HL-60 (cell line): ENCODE data around the gene TMTC2.

ENCODE experiments used
- GABPA ChIP-seq: IDR thresholded peaks from 2 replicates; pipeline ENCODE4 v1.6.1; 2012; ENCODE audit warnings: low read depth
- POLR2AphosphoS5 ChIP-seq: IDR thresholded peaks from 2 replicates; pipeline ENCODE4 v1.6.1; 2012; ENCODE audit warnings: low read depth
- REST ChIP-seq: IDR thresholded peaks from 2 replicates; pipeline ENCODE4 v1.6.1; 2012; ENCODE audit warnings: low read depth; ENCODE audit not compliant: insufficient replicate concordance
- SPI1 ChIP-seq: IDR thresholded peaks from 2 replicates; pipeline ENCODE4 v1.6.1; 2012; ENCODE audit warnings: low read depth, mild to moderate bottlenecking, borderline replicate concordance
- TF ChIP-seq, protein P1 (sequence below): IDR thresholded peaks from one replicate; pipeline ENCODE4 v1.5.1; 2011; ENCODE audit warnings: low read length, control low read depth, inconsistent platforms; ENCODE audit not compliant: insufficient read depth

- TF ChIP-seq, protein P1, sequence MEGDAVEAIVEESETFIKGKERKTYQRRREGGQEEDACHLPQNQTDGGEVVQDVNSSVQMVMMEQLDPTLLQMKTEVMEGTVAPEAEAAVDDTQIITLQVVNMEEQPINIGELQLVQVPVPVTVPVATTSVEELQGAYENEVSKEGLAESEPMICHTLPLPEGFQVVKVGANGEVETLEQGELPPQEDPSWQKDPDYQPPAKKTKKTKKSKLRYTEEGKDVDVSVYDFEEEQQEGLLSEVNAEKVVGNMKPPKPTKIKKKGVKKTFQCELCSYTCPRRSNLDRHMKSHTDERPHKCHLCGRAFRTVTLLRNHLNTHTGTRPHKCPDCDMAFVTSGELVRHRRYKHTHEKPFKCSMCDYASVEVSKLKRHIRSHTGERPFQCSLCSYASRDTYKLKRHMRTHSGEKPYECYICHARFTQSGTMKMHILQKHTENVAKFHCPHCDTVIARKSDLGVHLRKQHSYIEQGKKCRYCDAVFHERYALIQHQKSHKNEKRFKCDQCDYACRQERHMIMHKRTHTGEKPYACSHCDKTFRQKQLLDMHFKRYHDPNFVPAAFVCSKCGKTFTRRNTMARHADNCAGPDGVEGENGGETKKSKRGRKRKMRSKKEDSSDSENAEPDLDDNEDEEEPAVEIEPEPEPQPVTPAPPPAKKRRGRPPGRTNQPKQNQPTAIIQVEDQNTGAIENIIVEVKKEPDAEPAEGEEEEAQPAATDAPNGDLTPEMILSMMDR, result no peak
- no peak for TF ChIP-seq POLR2AphosphoS5
- TF ChIP-seq REST, result no peak
- no peak for TF ChIP-seq GABPA
- TF ChIP-seq SPI1, result no peak
These were observed 8.8 kb downstream of the TMTC2 start for GRCh38 chr12:82695531-82695930.
